ENCODE data around the gene KPNA1. TPM values are rescaled to one million over a fixed set of nuclear protein-coding genes. Genes with fewer than 3 reads are reported as not detected.

Gene KPNA1
- total and polyA plus RNA-seq, 4 donors, result 20.7 to 42.0 (median 23.5) TPM

DNA sequence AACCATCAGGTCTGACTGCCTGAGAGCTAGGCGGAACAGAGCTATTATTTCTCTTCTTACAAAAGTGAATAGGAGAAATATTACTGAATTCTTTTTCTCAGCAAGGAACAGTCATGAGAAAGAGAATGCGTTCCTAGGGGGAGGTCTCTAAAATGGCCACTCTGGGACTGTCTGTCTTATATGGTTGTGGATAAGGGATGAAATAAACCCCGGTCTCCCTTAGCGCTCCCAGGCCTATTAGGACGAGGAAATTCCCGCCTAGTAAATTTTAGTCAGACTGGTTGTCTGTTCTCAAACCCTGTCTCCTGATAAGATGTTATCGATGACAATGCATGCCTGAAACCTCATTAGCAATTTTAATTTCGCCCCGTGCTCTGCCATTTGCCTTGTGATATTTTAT is 78.8 kb downstream of the KPNA1 start:
- 98% methylated on average over 9 of the region's 9 CpGs for WGBS
- TF ChIP-seq FOXA1 (IDR thresholded peaks at IDR 0.05), result no peak
- TF ChIP-seq SP1 (IDR thresholded peaks at IDR 0.05), result no peak
- TF ChIP-seq MAX (IDR thresholded peaks at IDR 0.05), result no peak
- TF ChIP-seq YY1 (IDR thresholded peaks at IDR 0.05), result no peak
- TF ChIP-seq GABPA (IDR thresholded peaks at IDR 0.05 in 1 of 2, conservative IDR thresholded peaks at IDR 0.05 in 1 of 2), result no peak
- TF ChIP-seq REST (IDR thresholded peaks at IDR 0.05), result no peak
- no peak for TF ChIP-seq TAF1 (conservative IDR thresholded peaks at IDR 0.05)
- TF ChIP-seq EGR1 (IDR thresholded peaks at IDR 0.05; ENCODE audit: low read depth in 2 of 2), result no peak
- TF ChIP-seq, protein P1, sequence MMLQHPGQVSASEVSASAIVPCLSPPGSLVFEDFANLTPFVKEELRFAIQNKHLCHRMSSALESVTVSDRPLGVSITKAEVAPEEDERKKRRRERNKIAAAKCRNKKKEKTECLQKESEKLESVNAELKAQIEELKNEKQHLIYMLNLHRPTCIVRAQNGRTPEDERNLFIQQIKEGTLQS (IDR thresholded peaks at IDR 0.05), result no peak
- no peak for TF ChIP-seq RAD21 (IDR thresholded peaks at IDR 0.05)
- TF ChIP-seq, protein P2, sequence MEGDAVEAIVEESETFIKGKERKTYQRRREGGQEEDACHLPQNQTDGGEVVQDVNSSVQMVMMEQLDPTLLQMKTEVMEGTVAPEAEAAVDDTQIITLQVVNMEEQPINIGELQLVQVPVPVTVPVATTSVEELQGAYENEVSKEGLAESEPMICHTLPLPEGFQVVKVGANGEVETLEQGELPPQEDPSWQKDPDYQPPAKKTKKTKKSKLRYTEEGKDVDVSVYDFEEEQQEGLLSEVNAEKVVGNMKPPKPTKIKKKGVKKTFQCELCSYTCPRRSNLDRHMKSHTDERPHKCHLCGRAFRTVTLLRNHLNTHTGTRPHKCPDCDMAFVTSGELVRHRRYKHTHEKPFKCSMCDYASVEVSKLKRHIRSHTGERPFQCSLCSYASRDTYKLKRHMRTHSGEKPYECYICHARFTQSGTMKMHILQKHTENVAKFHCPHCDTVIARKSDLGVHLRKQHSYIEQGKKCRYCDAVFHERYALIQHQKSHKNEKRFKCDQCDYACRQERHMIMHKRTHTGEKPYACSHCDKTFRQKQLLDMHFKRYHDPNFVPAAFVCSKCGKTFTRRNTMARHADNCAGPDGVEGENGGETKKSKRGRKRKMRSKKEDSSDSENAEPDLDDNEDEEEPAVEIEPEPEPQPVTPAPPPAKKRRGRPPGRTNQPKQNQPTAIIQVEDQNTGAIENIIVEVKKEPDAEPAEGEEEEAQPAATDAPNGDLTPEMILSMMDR (IDR thresholded peaks at IDR 0.05; ENCODE audit: low read depth, low read length, missing input control), result no peak
- no peak for TF ChIP-seq NR2F2 (IDR thresholded peaks at IDR 0.05)
- TF ChIP-seq RXRA (IDR thresholded peaks at IDR 0.05), result no peak
- TF ChIP-seq JUND (IDR thresholded peaks at IDR 0.05), result no peak
- TF ChIP-seq ZBTB33 (IDR thresholded peaks at IDR 0.05), result no peak
- no peak for TF ChIP-seq HNF4G (IDR thresholded peaks at IDR 0.05)
- no peak for TF ChIP-seq FOXA2 (IDR thresholded peaks at IDR 0.05)
- TF ChIP-seq HNF4A (conservative IDR thresholded peaks at IDR 0.05), result no peak

More for the DNA sequence above, 78.8 kb downstream of the KPNA1 start:
- Histone ChIP-seq H3K9ac (ENCODE audit: low read depth in 1 of 2, low read length in 2 of 2) (no peak overlapping the region), H3K4me1 (ENCODE audit: control insufficient read depth in 4 of 4, insufficient read depth in 4 of 4, low read length in 3 of 4) (no peaks in the 10 kb centered on the region), H3K9me3 (ENCODE audit: control insufficient read depth in 4 of 4, low read length in 3 of 4) (no peaks in the 10 kb centered on the region), H3K4me3 (ENCODE audit: low read depth in 1 of 3, low read length in 3 of 3) (no peak overlapping the region), H3K27me3 (ENCODE audit: control insufficient read depth in 4 of 4, insufficient read depth in 4 of 4, low read length in 3 of 4) (no peaks in the 10 kb centered on the region), H3K36me3 (ENCODE audit: control insufficient read depth in 4 of 4, insufficient read depth in 3 of 4, low read depth in 1 of 4, low read length in 3 of 4) (peaks cover 13 to 59% (median 42%) of the 10 kb centered on the region in 4 donors), H3K27ac (ENCODE audit: low read depth in 1 of 2, low read length in 2 of 2) (no peak overlapping the region)
- no peak for DNase-seq (ENCODE audit: low spot score)
